SK-N-SH (cell line): ENCODE results near the gene PLEKHA8.

Source experiments
- CTCF ChIP-seq: fragments of 200-600 bp; sonication (generic); IDR thresholded peaks from 2 replicates; pipeline ENCODE4 v1.6.1; 2017; ENCODE audit warnings: antibody characterized with exemption, mild to moderate bottlenecking, moderate library complexity
- EP300 ChIP-seq, 2 experiments: IDR thresholded peaks; 2 replicates each; pipeline versions ENCODE4 v1.4.0 to v1.6.1; 2012; ENCODE audit warnings: borderline replicate concordance in 1 of 2, low read depth in 1 of 2, low read length in 1 of 2
- FOXM1 ChIP-seq: IDR thresholded peaks from 2 replicates; pipeline ENCODE4 v1.4.0; 2012; ENCODE audit warnings: low read depth, mild to moderate bottlenecking
- PBX3 ChIP-seq: IDR thresholded peaks from 2 replicates; pipeline ENCODE4; 2012
- RAD21 ChIP-seq: IDR thresholded peaks from 2 replicates; pipeline ENCODE4 v1.6.1; 2012; ENCODE audit warnings: mild to moderate bottlenecking, low read length
- RCOR1 ChIP-seq: fragments of 150-350 bp; IDR thresholded peaks from 2 replicates; pipeline ENCODE4 v1.6.1; 2017; ENCODE audit warnings: antibody characterized with exemption, low read length
- REST ChIP-seq: IDR thresholded peaks from 2 replicates; pipeline ENCODE4 v1.6.1; 2012; ENCODE audit warnings: mild to moderate bottlenecking, low read depth, low read length, moderate library complexity
- RFX5 ChIP-seq: IDR thresholded peaks from 2 replicates; pipeline ENCODE4 v1.6.1; 2012; ENCODE audit warnings: mild to moderate bottlenecking, improper control_type of control experiment, low read length
- TAF1 ChIP-seq: IDR thresholded peaks from 2 replicates; pipeline ENCODE4 v1.6.1; 2012; ENCODE audit warnings: low read depth, mild to moderate bottlenecking, low read length, moderate library complexity, borderline replicate concordance
- YY1 ChIP-seq: IDR thresholded peaks from 2 replicates; pipeline ENCODE4 v1.4.0; 2012; ENCODE audit warnings: low read depth, mild to moderate bottlenecking

GRCh38 chr7:30175180-30175579, 147.0 kb downstream of the PLEKHA8 start:
- TF ChIP-seq CTCF, result no peak
- no peak for TF ChIP-seq YY1
- no peak for TF ChIP-seq FOXM1
- no peak for TF ChIP-seq TAF1
- no peak for TF ChIP-seq EP300 (IDR thresholded peaks at IDR 0.05; ENCODE audit: borderline replicate concordance in 1 of 2, low read depth in 1 of 2, low read length in 1 of 2)
- TF ChIP-seq REST, result no peak
- TF ChIP-seq RAD21, result no peak
- TF ChIP-seq PBX3, result no peak
- no peak for TF ChIP-seq RFX5
- no peak for TF ChIP-seq RCOR1
